Testis (tissue), 2 donors: ENCODE results near the gene SPATA25.

Source experiments
- POLR2A ChIP-seq: fragments of 450-650 bp; IDR thresholded peaks from one replicate; pipeline ENCODE4 v1.6.1; 2017; ENCODE audit warnings: antibody characterized with exemption, mild to moderate bottlenecking, moderate library complexity
- TF ChIP-seq, protein P1 (sequence below), 3 experiments: fragments of 450-650 bp in 2 of 3; fragments of 200-600 bp in 1 of 3; sonication (generic) in 1 of 3; IDR thresholded peaks; one replicate each; pipeline ENCODE4 v1.5.1; 2016 to 2019; ENCODE audit warnings: antibody characterized with exemption in 3 of 3, mild to moderate bottlenecking in 2 of 3, moderate library complexity in 1 of 3

DNA sequence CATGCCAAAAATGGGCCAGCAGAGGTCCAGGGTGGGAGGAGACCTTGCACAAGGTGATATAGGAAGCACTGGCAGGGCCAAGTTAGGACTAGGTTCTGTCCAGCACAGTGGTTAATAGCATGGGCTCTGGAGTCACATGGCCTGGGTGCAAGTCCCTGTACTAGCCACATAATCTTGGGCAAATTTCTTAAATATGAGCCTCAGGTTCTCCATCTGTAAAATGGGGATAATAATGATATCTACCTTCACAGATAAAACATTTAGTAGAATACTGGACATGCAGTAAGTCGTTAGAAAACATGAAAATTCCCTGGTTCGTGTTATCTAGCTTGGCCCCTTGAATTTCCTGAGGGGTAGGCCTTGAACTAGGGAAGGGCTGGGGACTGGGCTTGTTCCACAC lies 9.9 kb upstream of the SPATA25 start:
- no peak for TF ChIP-seq POLR2A
- TF ChIP-seq, protein P1, sequence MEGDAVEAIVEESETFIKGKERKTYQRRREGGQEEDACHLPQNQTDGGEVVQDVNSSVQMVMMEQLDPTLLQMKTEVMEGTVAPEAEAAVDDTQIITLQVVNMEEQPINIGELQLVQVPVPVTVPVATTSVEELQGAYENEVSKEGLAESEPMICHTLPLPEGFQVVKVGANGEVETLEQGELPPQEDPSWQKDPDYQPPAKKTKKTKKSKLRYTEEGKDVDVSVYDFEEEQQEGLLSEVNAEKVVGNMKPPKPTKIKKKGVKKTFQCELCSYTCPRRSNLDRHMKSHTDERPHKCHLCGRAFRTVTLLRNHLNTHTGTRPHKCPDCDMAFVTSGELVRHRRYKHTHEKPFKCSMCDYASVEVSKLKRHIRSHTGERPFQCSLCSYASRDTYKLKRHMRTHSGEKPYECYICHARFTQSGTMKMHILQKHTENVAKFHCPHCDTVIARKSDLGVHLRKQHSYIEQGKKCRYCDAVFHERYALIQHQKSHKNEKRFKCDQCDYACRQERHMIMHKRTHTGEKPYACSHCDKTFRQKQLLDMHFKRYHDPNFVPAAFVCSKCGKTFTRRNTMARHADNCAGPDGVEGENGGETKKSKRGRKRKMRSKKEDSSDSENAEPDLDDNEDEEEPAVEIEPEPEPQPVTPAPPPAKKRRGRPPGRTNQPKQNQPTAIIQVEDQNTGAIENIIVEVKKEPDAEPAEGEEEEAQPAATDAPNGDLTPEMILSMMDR (IDR thresholded peaks at IDR 0.05) = no peak
